ENCODE data around the gene PPM1A.

DNA sequence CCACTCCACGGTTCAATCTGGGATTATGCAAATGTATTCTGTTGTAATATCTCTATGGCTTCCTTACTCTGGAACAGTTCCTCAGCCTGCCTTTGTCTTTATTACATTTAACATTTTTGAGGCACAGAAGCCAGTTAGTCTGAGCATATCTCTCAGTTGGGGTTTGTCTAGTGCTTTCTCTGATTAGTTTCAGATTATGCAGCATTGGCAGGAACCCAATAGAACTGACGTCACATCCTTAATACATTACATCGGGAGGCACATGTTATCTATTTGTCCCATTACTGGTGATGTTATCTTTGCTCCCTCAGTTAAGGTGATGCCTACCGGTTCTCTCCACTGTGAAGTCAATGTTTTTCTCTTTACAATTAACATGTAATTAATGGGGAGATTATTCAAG lies 62.4 kb downstream of the PPM1A start:
- no peak for TF ChIP-seq HDAC2 (IDR thresholded peaks at IDR 0.05)
- TF ChIP-seq, protein P1, sequence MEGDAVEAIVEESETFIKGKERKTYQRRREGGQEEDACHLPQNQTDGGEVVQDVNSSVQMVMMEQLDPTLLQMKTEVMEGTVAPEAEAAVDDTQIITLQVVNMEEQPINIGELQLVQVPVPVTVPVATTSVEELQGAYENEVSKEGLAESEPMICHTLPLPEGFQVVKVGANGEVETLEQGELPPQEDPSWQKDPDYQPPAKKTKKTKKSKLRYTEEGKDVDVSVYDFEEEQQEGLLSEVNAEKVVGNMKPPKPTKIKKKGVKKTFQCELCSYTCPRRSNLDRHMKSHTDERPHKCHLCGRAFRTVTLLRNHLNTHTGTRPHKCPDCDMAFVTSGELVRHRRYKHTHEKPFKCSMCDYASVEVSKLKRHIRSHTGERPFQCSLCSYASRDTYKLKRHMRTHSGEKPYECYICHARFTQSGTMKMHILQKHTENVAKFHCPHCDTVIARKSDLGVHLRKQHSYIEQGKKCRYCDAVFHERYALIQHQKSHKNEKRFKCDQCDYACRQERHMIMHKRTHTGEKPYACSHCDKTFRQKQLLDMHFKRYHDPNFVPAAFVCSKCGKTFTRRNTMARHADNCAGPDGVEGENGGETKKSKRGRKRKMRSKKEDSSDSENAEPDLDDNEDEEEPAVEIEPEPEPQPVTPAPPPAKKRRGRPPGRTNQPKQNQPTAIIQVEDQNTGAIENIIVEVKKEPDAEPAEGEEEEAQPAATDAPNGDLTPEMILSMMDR (IDR thresholded peaks at IDR 0.05) = no peak
- TF ChIP-seq, protein P2, sequence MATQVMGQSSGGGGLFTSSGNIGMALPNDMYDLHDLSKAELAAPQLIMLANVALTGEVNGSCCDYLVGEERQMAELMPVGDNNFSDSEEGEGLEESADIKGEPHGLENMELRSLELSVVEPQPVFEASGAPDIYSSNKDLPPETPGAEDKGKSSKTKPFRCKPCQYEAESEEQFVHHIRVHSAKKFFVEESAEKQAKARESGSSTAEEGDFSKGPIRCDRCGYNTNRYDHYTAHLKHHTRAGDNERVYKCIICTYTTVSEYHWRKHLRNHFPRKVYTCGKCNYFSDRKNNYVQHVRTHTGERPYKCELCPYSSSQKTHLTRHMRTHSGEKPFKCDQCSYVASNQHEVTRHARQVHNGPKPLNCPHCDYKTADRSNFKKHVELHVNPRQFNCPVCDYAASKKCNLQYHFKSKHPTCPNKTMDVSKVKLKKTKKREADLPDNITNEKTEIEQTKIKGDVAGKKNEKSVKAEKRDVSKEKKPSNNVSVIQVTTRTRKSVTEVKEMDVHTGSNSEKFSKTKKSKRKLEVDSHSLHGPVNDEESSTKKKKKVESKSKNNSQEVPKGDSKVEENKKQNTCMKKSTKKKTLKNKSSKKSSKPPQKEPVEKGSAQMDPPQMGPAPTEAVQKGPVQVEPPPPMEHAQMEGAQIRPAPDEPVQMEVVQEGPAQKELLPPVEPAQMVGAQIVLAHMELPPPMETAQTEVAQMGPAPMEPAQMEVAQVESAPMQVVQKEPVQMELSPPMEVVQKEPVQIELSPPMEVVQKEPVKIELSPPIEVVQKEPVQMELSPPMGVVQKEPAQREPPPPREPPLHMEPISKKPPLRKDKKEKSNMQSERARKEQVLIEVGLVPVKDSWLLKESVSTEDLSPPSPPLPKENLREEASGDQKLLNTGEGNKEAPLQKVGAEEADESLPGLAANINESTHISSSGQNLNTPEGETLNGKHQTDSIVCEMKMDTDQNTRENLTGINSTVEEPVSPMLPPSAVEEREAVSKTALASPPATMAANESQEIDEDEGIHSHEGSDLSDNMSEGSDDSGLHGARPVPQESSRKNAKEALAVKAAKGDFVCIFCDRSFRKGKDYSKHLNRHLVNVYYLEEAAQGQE (IDR thresholded peaks at IDR 0.05) = no peak
- TF ChIP-seq, protein P3, sequence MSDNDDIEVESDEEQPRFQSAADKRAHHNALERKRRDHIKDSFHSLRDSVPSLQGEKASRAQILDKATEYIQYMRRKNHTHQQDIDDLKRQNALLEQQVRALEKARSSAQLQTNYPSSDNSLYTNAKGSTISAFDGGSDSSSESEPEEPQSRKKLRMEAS (IDR thresholded peaks at IDR 0.05) = no peak
- TF ChIP-seq POLR2A (IDR thresholded peaks at IDR 0.05; ENCODE audit: low read length) = no peak
- no peak for TF ChIP-seq RAD21 (conservative IDR thresholded peaks at IDR 0.05 in 1 of 2, IDR thresholded peaks at IDR 0.05 in 1 of 2)
- no peak for TF ChIP-seq EP300 (IDR thresholded peaks at IDR 0.05)
- TF ChIP-seq KDM1A (IDR thresholded peaks at IDR 0.05; ENCODE audit: low read depth) = no peak
- TF ChIP-seq CHD4 (IDR thresholded peaks at IDR 0.05; ENCODE audit: borderline replicate concordance) = no peak
- TF ChIP-seq MYC (IDR thresholded peaks at IDR 0.05; ENCODE audit: borderline replicate concordance, low read length) = no peak
- TF ChIP-seq, protein P4, sequence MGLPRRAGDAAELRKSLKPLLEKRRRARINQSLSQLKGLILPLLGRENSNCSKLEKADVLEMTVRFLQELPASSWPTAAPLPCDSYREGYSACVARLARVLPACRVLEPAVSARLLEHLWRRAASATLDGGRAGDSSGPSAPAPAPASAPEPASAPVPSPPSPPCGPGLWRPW (IDR thresholded peaks at IDR 0.05) = no peak
- no peak for TF ChIP-seq CHD2 (IDR thresholded peaks at IDR 0.05; ENCODE audit: low read length, partially characterized antibody)
- no peak for TF ChIP-seq ZFP36 (IDR thresholded peaks at IDR 0.05; ENCODE audit: borderline replicate concordance, partially characterized antibody)
- no peak for TF ChIP-seq RNF2 (IDR thresholded peaks at IDR 0.05; ENCODE audit: borderline replicate concordance, low read depth)

All from A549 (cell line).